HCT116 (cell line): Measurements from ENCODE around the gene BEND5. TPM values are rescaled to one million over a fixed set of nuclear protein-coding genes. Genes with fewer than 3 reads are reported as not detected.

ENCODE experiments used
- ATAC-seq: fragments of 200-7000 bp; cut with Tn5 transposase; 2 replicates; pipeline ENCODE4 v1.9.1; 2020; ENCODE audit warnings: mild to moderate bottlenecking, moderate library complexity
- BruUV-seq: library from RNA; stranded (reverse); fragments of 400-500 nt; replicated peaks from 2 replicates; lab custom pipeline; 2021; lab: Mats Ljungman, UMichigan
- CTCF ChIA-PET: fragments of 300-600 bp; sonication (Branson Sonifier 250); formaldehyde crosslinking; loops from one replicate; lab custom pipeline; 2021; ENCODE audit warnings: antibody characterized with exemption; lab: Charles Lee
- POLR2A ChIA-PET: fragments of 300-600, 350-600 bp; sonication (Branson Sonifier 250); formaldehyde crosslinking; loops from one replicate; lab custom pipeline; 2021; ENCODE audit warnings: antibody characterized with exemption; lab: Charles Lee
- RAD21 ChIA-PET, 2 experiments: fragments of 300-600 bp; sonication (Branson Sonifier 250); formaldehyde crosslinking; loops; one replicate each; lab custom pipeline; 2023; ENCODE audit warnings: low total read pairs in 2 of 2; ENCODE audit not compliant: uncharacterized antibody in 2 of 2, unreplicated experiment in 2 of 2, low non-redundant PET in 1 of 2; lab: Charles Lee
- DNase-seq: peaks from one replicate; pipeline ENCODE4 v3.0.0-alpha.2; 2010; ENCODE audit warnings: low read depth, low spot score
- H2AFZ ChIP-seq: fragments of 200-600 bp; shearing (Covaris generic), sonication (generic); 2 replicates; pipeline ENCODE4 v1.6.1; 2017; ENCODE audit warnings: low read depth, mixed run types, mixed read lengths, antibody characterized with exemption, low read length; ENCODE audit not compliant: poor library complexity, severe bottlenecking
- H3K27ac ChIP-seq: 2 replicates; pipeline ENCODE4 v1.5.1; 2012; ENCODE audit warnings: low read depth, low read length
- H3K27me3 ChIP-seq: fragments of 200-600 bp; sonication (generic); 2 replicates; pipeline ENCODE4 v1.6.1; 2016; ENCODE audit warnings: mixed run types, low read length, mixed read lengths; ENCODE audit not compliant: insufficient read depth
- H3K36me3 ChIP-seq, 2 experiments: fragments of 200-500 bp in 1 of 2; fragments of 200-600 bp in 1 of 2; sonication (Bioruptor generic) in 1 of 2; sonication (generic) in 1 of 2; 2 replicates each; pipeline versions ENCODE4 v1.5.1 to v1.6.1; 2014 to 2016; ENCODE audit warnings: low read length in 2 of 2, inconsistent platforms in 1 of 2, mixed read lengths in 1 of 2, mixed run types in 1 of 2; ENCODE audit not compliant: insufficient read depth in 2 of 2, control insufficient read depth in 1 of 2
- H3K4me1 ChIP-seq, 2 experiments: fragments of 200-600 bp in 1 of 2; sonication (generic) in 1 of 2; 2 replicates each; pipeline versions ENCODE4 v1.5.1 to v1.6.1; 2012 to 2017; ENCODE audit warnings: low read length in 2 of 2, inconsistent platforms in 1 of 2, mild to moderate bottlenecking in 1 of 2, mixed read lengths in 1 of 2, mixed run types in 1 of 2, moderate library complexity in 1 of 2; ENCODE audit not compliant: insufficient read depth in 2 of 2, control insufficient read depth in 1 of 2
- H3K4me2 ChIP-seq: fragments of 200-600 bp; sonication (generic); 2 replicates; pipeline ENCODE4 v1.6.1; 2017; ENCODE audit warnings: mixed run types, low read length, mixed read lengths
- H3K4me3 ChIP-seq, 2 experiments: fragments of 200-600 bp in 1 of 2; sonication (generic) in 1 of 2; replicated peaks in 1 of 2; 2 replicates each; pipeline ENCODE4 v1.5.1; 2011 to 2016; ENCODE audit warnings: low read length in 2 of 2, control low read depth in 1 of 2, low read depth in 1 of 2, mild to moderate bottlenecking in 1 of 2, mixed read lengths in 1 of 2, mixed run types in 1 of 2
- H3K79me2 ChIP-seq: fragments of 200-600 bp; sonication (generic); 2 replicates; pipeline ENCODE4 v1.6.1; 2017; ENCODE audit warnings: mild to moderate bottlenecking, mixed run types, low read length, moderate library complexity, mixed read lengths; ENCODE audit not compliant: insufficient read depth
- H3K9ac ChIP-seq: fragments of 200-600 bp; sonication (generic); 2 replicates; pipeline ENCODE4 v1.6.1; 2016; ENCODE audit warnings: low read length, mixed read lengths
- H3K9me2 ChIP-seq: fragments of 200-600 bp; sonication (generic), shearing (Covaris generic); 2 replicates; pipeline ENCODE4 v1.6.1; 2017; ENCODE audit warnings: mixed run types, mild to moderate bottlenecking, moderate library complexity; ENCODE audit not compliant: insufficient read depth
- H3K9me3 ChIP-seq, 2 experiments: fragments of 200-500 bp in 1 of 2; fragments of 200-600 bp in 1 of 2; sonication (Bioruptor generic) in 1 of 2; sonication (generic) in 1 of 2; 2 replicates each; pipeline ENCODE4 v1.6.1; 2014 to 2017; ENCODE audit warnings: low read length in 2 of 2, mixed read lengths in 2 of 2, inconsistent platforms in 1 of 2, low read depth in 1 of 2, mild to moderate bottlenecking in 1 of 2, mixed run types in 1 of 2, moderate library complexity in 1 of 2; ENCODE audit not compliant: control insufficient read depth in 1 of 2, insufficient read depth in 1 of 2
- H4K20me1 ChIP-seq: fragments of 200-600 bp; sonication (generic), shearing (Covaris generic); 2 replicates; pipeline ENCODE4 v1.6.1; 2017; ENCODE audit warnings: mixed run types, mild to moderate bottlenecking, moderate library complexity; ENCODE audit not compliant: insufficient read depth
- ATF3 ChIP-seq: IDR thresholded peaks from 2 replicates; pipeline ENCODE4 v1.6.1; 2012
- CBX3 ChIP-seq: IDR thresholded peaks from 2 replicates; pipeline ENCODE4 v1.6.1; 2012; ENCODE audit warnings: low read depth
- CEBPB ChIP-seq: IDR thresholded peaks from 2 replicates; pipeline ENCODE4 v1.6.1; 2012; ENCODE audit warnings: low read depth
- CTCF ChIP-seq, 3 experiments: fragments of 200-600 bp in 1 of 3; sonication (generic) in 1 of 3; IDR thresholded peaks in 2 of 3; conservative IDR thresholded peaks in 1 of 3; 2 replicates each; pipeline ENCODE4 v1.5.1; 2012 to 2017; ENCODE audit warnings: low read depth in 2 of 3, low read length in 2 of 3, antibody characterized with exemption in 1 of 3, borderline replicate concordance in 1 of 3, control low read depth in 1 of 3, mild to moderate bottlenecking in 1 of 3, mixed read lengths in 1 of 3, mixed run types in 1 of 3, moderate library complexity in 1 of 3; ENCODE audit not compliant: insufficient read depth in 1 of 3
- EGR1 ChIP-seq: IDR thresholded peaks from 2 replicates; pipeline ENCODE4 v1.6.1; 2012; ENCODE audit warnings: low read depth
- ELF1 ChIP-seq: IDR thresholded peaks from 2 replicates; pipeline ENCODE4 v1.6.1; 2012; ENCODE audit warnings: low read depth, borderline replicate concordance
- EZH2 ChIP-seq: fragments of 200-600 bp; sonication (generic); IDR thresholded peaks from 2 replicates; pipeline ENCODE4 v1.6.1; 2017; ENCODE audit warnings: antibody characterized with exemption, mixed run types
- EZH2phosphoT487 ChIP-seq: fragments of 200-600 bp; IDR thresholded peaks from 2 replicates; pipeline ENCODE4 v1.6.1; 2018; ENCODE audit warnings: antibody characterized with exemption, borderline replicate concordance
- JUND ChIP-seq: IDR thresholded peaks from 2 replicates; pipeline ENCODE4 v1.6.1; 2012
- MAX ChIP-seq: IDR thresholded peaks from 2 replicates; pipeline ENCODE4 v1.6.1; 2012
- POLR2AphosphoS5 ChIP-seq: IDR thresholded peaks from 2 replicates; pipeline ENCODE4 v1.6.1; 2011; ENCODE audit warnings: mild to moderate bottlenecking, low read depth, low read length, moderate library complexity
- RAD21 ChIP-seq: IDR thresholded peaks from 2 replicates; pipeline ENCODE4 v1.6.1; 2012; ENCODE audit warnings: low read depth, mild to moderate bottlenecking
- REST ChIP-seq: IDR thresholded peaks from 2 replicates; pipeline ENCODE4 v1.6.1; 2012; ENCODE audit warnings: low read depth
- SIN3A ChIP-seq: IDR thresholded peaks from 2 replicates; pipeline ENCODE4 v1.6.1; 2012; ENCODE audit warnings: low read depth
- SP1 ChIP-seq: IDR thresholded peaks from 2 replicates; pipeline ENCODE4 v1.6.1; 2012; ENCODE audit warnings: low read depth
- TCF7L2 ChIP-seq: IDR thresholded peaks from 2 replicates; pipeline ENCODE4 v1.7.0; 2011; ENCODE audit warnings: borderline replicate concordance, inconsistent platforms; ENCODE audit not compliant: insufficient read depth, insufficient read length; ENCODE audit errors: extremely low read depth
- YY1 ChIP-seq: IDR thresholded peaks from 2 replicates; pipeline ENCODE4 v1.6.1; 2011; ENCODE audit warnings: low read length, low read depth, moderate library complexity, mild to moderate bottlenecking; ENCODE audit not compliant: insufficient replicate concordance; ENCODE audit errors: extremely low read depth
- ZBTB33 ChIP-seq: IDR thresholded peaks from 2 replicates; pipeline ENCODE4 v1.6.1; 2011; ENCODE audit warnings: mild to moderate bottlenecking, low read length, moderate library complexity; ENCODE audit not compliant: insufficient replicate concordance; ENCODE audit errors: extremely low read depth
- intact Hi-C: fragments of 100-400 bp; cut with micrococcal nuclease; formaldehyde crosslinking; loops from 2 replicates; pipeline ENCODE4 v1.10.0; 2022
- total RNA-seq: library from RNA; stranded (reverse); gene quantifications from one replicate; pipeline ENCODE4 v1.2.1, GENCODE V29; 2021; ENCODE audit not compliant: unreplicated experiment

Gene BEND5
- total RNA-seq, 1 experiment from 2014 or later, result not detected

GRCh38 chr1:48765335-48765734 lies 11.4 kb downstream of the BEND5 start:
- RAD21 ChIA-PET, result no interaction called here
- no peak overlapping the region for H3K27ac ChIP-seq
- DNase-seq (no peak), ATAC-seq (no peak)
- intact Hi-C loops, result no loop called here
- no peak overlapping the region for H3K4me3 ChIP-seq
- H3K4me2 ChIP-seq, result no peak overlapping the region
- no peaks in the 10 kb centered on the region for H4K20me1 ChIP-seq
- no peaks in the 10 kb centered on the region for H3K79me2 ChIP-seq
- POLR2A ChIA-PET, result no interaction called here
- H2AFZ ChIP-seq, result no peak overlapping the region
- CTCF ChIA-PET, result no interaction called here
- H3K9ac ChIP-seq, result no peak overlapping the region
- no TSS peak for BruUV-seq
- H3K27me3 ChIP-seq, result peaks cover 13% of the 10 kb centered on the region
- TF ChIP-seq CTCF (IDR thresholded peaks at IDR 0.05 in 2 of 3, conservative IDR thresholded peaks at IDR 0.05 in 1 of 3; ENCODE audit: borderline replicate concordance in 1 of 3, insufficient read depth in 1 of 3, low read depth in 2 of 3, low read length in 2 of 3) (no peak), TCF7L2 (no peak), JUND (no peak), SIN3A (no peak), YY1 (no peak), EZH2phosphoT487 (no peak), EZH2 (no peak), CBX3 (no peak), RAD21 (no peak), POLR2AphosphoS5 (no peak), ELF1 (no peak), CEBPB (no peak), REST (no peak), MAX (no peak), ATF3 (no peak), EGR1 (no peak), SP1 (no peak), ZBTB33 (no peak)
- H3K9me2 ChIP-seq, result no peaks in the 10 kb centered on the region
- no peaks in the 10 kb centered on the region for H3K4me1 ChIP-seq
- no peaks in the 10 kb centered on the region for H3K36me3 ChIP-seq
- H3K9me3 ChIP-seq, result no peaks in the 10 kb centered on the region
